Endothelial cell (in vitro differentiated cells): ENCODE data around the gene ZNF687. TPM values are rescaled to one million over a fixed set of nuclear protein-coding genes. Genes with fewer than 3 reads are reported as not detected.

Experiments
- DNase-seq: peaks from one replicate; pipeline ENCODE4 v3.0.0; 2021; ENCODE audit warnings: low spot score
- H3K27ac Mint-ChIP-seq: one replicate; pipeline ENCODE4 v1.8.0; 2021; ENCODE audit warnings: mixed read lengths, inconsistent platforms; ENCODE audit not compliant: unreplicated experiment
- H3K27me3 Mint-ChIP-seq: one replicate; pipeline ENCODE4 v1.8.0; 2021; ENCODE audit warnings: mild to moderate bottlenecking, moderate library complexity, mixed read lengths, inconsistent platforms; ENCODE audit not compliant: unreplicated experiment
- H3K36me3 Mint-ChIP-seq: one replicate; pipeline ENCODE4 v1.8.0; 2021; ENCODE audit warnings: mild to moderate bottlenecking, low read depth, mixed read lengths, inconsistent platforms; ENCODE audit not compliant: unreplicated experiment
- H3K4me1 Mint-ChIP-seq: one replicate; pipeline ENCODE4 v1.8.0; 2021; ENCODE audit warnings: mild to moderate bottlenecking, mixed read lengths, inconsistent platforms; ENCODE audit not compliant: unreplicated experiment
- H3K4me3 Mint-ChIP-seq: one replicate; pipeline ENCODE4 v1.8.0; 2021; ENCODE audit warnings: mild to moderate bottlenecking, mixed read lengths, inconsistent platforms; ENCODE audit not compliant: unreplicated experiment
- H3K9me3 Mint-ChIP-seq: one replicate; pipeline ENCODE4 v1.8.0; 2021; ENCODE audit warnings: mixed read lengths, inconsistent platforms; ENCODE audit not compliant: unreplicated experiment
- total RNA-seq: library from RNA; stranded (reverse); fragmentation: NEBNext Ultra II Directional; extraction: Animal tissue kit (Norgen Biotek cat#: 25700); gene quantifications from one replicate; pipeline ENCODE4 v1.2.1, GENCODE V29; 2021; ENCODE audit not compliant: unreplicated experiment
- TF ChIP-seq, protein P1 (sequence below): fragments of 200-600 bp; sonication (generic); IDR thresholded peaks from one replicate; pipeline ENCODE4 v1.5.0; 2021; ENCODE audit warnings: antibody characterized with exemption; ENCODE audit not compliant: unreplicated experiment

ZNF687 gene
- total RNA-seq, 1 donor from 2014 or later: 29.9 TPM

DNA sequence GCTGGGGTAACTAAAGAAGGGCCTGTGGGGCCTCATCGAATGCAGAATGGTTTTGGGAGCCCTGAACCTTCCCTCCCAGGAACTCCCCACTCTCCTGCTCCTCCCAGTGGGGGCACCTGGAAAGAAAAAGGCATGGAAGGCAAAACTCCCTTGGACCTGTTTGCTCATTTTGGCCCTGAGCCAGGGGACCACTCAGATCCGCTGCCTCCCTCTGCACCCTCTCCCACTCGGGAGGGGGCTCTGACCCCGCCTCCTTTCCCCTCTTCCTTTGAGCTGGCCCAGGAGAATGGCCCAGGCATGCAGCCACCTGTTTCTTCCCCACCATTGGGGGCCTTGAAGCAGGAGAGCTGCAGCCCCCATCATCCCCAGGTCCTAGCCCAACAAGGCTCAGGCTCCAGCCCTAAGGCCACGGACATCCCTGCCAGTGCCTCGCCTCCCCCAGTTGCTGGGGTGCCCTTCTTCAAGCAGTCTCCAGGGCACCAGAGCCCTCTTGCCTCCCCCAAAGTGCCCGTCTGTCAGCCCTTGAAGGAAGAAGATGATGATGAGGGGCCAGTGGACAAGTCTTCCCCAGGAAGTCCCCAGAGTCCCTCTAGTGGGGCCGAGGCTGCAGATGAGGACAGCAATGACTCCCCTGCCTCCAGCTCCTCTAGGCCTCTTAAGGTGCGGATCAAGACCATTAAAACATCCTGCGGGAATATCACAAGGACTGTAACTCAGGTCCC is 4.7 kb downstream of the ZNF687 start:
- TF ChIP-seq, protein P1, sequence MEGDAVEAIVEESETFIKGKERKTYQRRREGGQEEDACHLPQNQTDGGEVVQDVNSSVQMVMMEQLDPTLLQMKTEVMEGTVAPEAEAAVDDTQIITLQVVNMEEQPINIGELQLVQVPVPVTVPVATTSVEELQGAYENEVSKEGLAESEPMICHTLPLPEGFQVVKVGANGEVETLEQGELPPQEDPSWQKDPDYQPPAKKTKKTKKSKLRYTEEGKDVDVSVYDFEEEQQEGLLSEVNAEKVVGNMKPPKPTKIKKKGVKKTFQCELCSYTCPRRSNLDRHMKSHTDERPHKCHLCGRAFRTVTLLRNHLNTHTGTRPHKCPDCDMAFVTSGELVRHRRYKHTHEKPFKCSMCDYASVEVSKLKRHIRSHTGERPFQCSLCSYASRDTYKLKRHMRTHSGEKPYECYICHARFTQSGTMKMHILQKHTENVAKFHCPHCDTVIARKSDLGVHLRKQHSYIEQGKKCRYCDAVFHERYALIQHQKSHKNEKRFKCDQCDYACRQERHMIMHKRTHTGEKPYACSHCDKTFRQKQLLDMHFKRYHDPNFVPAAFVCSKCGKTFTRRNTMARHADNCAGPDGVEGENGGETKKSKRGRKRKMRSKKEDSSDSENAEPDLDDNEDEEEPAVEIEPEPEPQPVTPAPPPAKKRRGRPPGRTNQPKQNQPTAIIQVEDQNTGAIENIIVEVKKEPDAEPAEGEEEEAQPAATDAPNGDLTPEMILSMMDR: no peak
- Mint-ChIP-seq H3K4me1 (peaks cover 16% of the 10 kb centered on the region), H3K27ac (no peak overlapping the region), H3K4me3 (no peak overlapping the region), H3K27me3 (peaks cover 17% of the 10 kb centered on the region), H3K9me3 (no peaks in the 10 kb centered on the region), H3K36me3 (peaks cover 23% of the 10 kb centered on the region)
- no peak for DNase-seq

DNA sequence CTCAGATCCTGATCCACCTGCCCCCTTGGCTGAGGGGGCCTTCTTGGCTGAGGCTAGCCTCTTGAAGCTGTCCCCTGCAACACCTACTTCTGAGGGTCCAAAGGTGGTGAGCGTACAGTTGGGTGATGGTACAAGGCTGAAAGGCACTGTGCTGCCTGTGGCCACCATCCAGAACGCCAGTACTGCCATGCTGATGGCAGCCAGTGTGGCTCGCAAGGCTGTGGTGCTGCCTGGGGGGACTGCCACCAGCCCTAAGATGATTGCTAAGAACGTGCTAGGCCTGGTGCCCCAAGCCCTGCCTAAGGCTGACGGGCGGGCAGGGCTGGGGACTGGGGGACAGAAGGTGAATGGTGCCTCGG is 5.2 kb downstream of the ZNF687 start:
- H3K4me3 Mint-ChIP-seq: no peak overlapping the region

DNA sequence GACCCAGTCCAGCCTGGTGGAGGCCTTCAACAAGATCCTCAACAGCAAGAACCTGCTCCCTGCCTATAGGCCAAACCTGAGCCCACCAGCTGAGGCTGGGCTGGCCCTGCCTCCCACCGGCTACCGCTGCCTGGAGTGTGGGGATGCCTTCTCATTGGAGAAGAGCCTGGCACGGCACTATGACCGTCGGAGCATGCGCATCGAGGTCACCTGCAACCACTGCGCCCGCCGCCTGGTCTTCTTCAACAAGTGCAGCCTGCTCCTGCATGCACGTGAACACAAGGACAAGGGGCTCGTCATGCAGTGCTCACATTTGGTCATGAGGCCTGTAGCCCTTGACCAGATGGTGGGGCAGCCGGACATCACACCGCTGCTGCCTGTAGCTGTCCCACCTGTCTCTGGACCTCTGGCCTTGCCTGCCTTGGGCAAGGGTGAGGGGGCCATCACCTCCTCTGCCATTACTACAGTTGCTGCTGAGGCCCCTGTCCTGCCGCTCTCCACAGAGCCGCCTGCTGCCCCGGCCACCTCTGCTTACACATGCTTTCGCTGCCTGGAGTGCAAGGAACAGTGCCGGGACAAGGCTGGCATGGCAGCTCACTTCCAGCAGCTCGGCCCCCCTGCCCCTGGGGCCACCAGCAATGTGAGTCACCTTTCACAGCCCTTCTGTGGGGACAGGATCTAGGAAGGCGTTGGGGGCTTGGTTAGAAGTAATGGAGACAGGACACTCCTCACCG is 5.8 kb downstream of the ZNF687 start:
- Mint-ChIP-seq H3K27me3 (peaks cover 17% of the 10 kb centered on the region), H3K27ac (no peak overlapping the region), H3K9me3 (no peaks in the 10 kb centered on the region), H3K36me3 (peaks cover 23% of the 10 kb centered on the region), H3K4me1 (peaks cover 13% of the 10 kb centered on the region), H3K4me3 (no peak overlapping the region)
- DNase-seq: no peak
- TF ChIP-seq, protein P1: no peak

More for the DNA sequence above, 5.2 kb downstream of the ZNF687 start:
- Mint-ChIP-seq H3K4me1 (peaks cover 13% of the 10 kb centered on the region), H3K9me3 (no peaks in the 10 kb centered on the region), H3K27me3 (peaks cover 15% of the 10 kb centered on the region), H3K36me3 (peaks cover 23% of the 10 kb centered on the region), H3K27ac (no peak overlapping the region)
- TF ChIP-seq, protein P1: no peak
- no peak for DNase-seq

DNA sequence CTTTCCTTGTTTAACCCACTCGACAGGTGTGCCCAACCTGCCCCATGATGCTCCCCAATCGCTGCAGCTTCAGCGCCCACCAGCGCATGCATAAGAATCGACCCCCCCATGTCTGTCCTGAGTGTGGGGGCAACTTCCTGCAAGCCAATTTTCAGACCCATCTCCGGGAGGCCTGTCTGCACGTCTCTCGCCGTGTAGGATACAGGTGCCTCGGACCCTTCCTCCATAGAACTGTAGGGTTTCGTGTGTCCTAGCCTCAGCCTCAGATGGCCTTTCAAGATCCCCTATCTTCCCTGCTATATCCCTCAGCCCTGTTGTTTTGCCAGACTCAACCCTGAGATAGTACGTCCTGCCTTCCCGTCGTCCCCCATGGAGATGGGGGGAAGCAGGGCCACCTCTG is 6.4 kb downstream of the ZNF687 start:
- H3K4me3 Mint-ChIP-seq: peak overlapping the region; percentile 70
- peaks cover 17% of the 10 kb centered on the region for H3K27me3 Mint-ChIP-seq
- peak overlapping the region; percentile 40 for H3K27ac Mint-ChIP-seq
- peaks cover 23% of the 10 kb centered on the region for H3K36me3 Mint-ChIP-seq
- no peaks in the 10 kb centered on the region for H3K9me3 Mint-ChIP-seq
- TF ChIP-seq, protein P1: no peak
- DNase-seq: no peak
- H3K4me1 Mint-ChIP-seq: peaks cover 11% of the 10 kb centered on the region
